HCT116 (cell line): ENCODE measurements around the gene CTBP2. TPM values are rescaled to one million over a fixed set of nuclear protein-coding genes. Genes with fewer than 3 reads are reported as not detected.

Experiments used
- ATAC-seq: fragments of 200-7000 bp; cut with Tn5 transposase; 2 replicates; pipeline ENCODE4 v1.9.1; 2020; ENCODE audit warnings: mild to moderate bottlenecking, moderate library complexity
- BruUV-seq: library from RNA; stranded (reverse); fragments of 400-500 nt; replicated peaks from 2 replicates; lab custom pipeline; 2021; lab: Mats Ljungman, UMichigan
- CTCF ChIA-PET: fragments of 300-600 bp; sonication (Branson Sonifier 250); formaldehyde crosslinking; loops from one replicate; lab custom pipeline; 2021; ENCODE audit warnings: antibody characterized with exemption; lab: Charles Lee
- POLR2A ChIA-PET: fragments of 300-600, 350-600 bp; sonication (Branson Sonifier 250); formaldehyde crosslinking; loops from one replicate; lab custom pipeline; 2021; ENCODE audit warnings: antibody characterized with exemption; lab: Charles Lee
- RAD21 ChIA-PET, 2 experiments: fragments of 300-600 bp; sonication (Branson Sonifier 250); formaldehyde crosslinking; loops; one replicate each; lab custom pipeline; 2023; ENCODE audit warnings: low total read pairs in 2 of 2; ENCODE audit not compliant: uncharacterized antibody in 2 of 2, unreplicated experiment in 2 of 2, low non-redundant PET in 1 of 2; lab: Charles Lee
- DNase-seq: peaks from one replicate; pipeline ENCODE4 v3.0.0-alpha.2; 2010; ENCODE audit warnings: low read depth, low spot score
- H2AFZ ChIP-seq: fragments of 200-600 bp; shearing (Covaris generic), sonication (generic); 2 replicates; pipeline ENCODE4 v1.6.1; 2017; ENCODE audit warnings: low read depth, mixed run types, mixed read lengths, antibody characterized with exemption, low read length; ENCODE audit not compliant: poor library complexity, severe bottlenecking
- H3K27ac ChIP-seq: 2 replicates; pipeline ENCODE4 v1.5.1; 2012; ENCODE audit warnings: low read depth, low read length
- H3K27me3 ChIP-seq: fragments of 200-600 bp; sonication (generic); 2 replicates; pipeline ENCODE4 v1.6.1; 2016; ENCODE audit warnings: mixed run types, low read length, mixed read lengths; ENCODE audit not compliant: insufficient read depth
- H3K36me3 ChIP-seq, 2 experiments: fragments of 200-500 bp in 1 of 2; fragments of 200-600 bp in 1 of 2; sonication (Bioruptor generic) in 1 of 2; sonication (generic) in 1 of 2; 2 replicates each; pipeline versions ENCODE4 v1.5.1 to v1.6.1; 2014 to 2016; ENCODE audit warnings: low read length in 2 of 2, inconsistent platforms in 1 of 2, mixed read lengths in 1 of 2, mixed run types in 1 of 2; ENCODE audit not compliant: insufficient read depth in 2 of 2, control insufficient read depth in 1 of 2
- H3K4me1 ChIP-seq, 2 experiments: fragments of 200-600 bp in 1 of 2; sonication (generic) in 1 of 2; 2 replicates each; pipeline versions ENCODE4 v1.5.1 to v1.6.1; 2012 to 2017; ENCODE audit warnings: low read length in 2 of 2, inconsistent platforms in 1 of 2, mild to moderate bottlenecking in 1 of 2, mixed read lengths in 1 of 2, mixed run types in 1 of 2, moderate library complexity in 1 of 2; ENCODE audit not compliant: insufficient read depth in 2 of 2, control insufficient read depth in 1 of 2
- H3K4me2 ChIP-seq: fragments of 200-600 bp; sonication (generic); 2 replicates; pipeline ENCODE4 v1.6.1; 2017; ENCODE audit warnings: mixed run types, low read length, mixed read lengths
- H3K4me3 ChIP-seq, 2 experiments: fragments of 200-600 bp in 1 of 2; sonication (generic) in 1 of 2; replicated peaks in 1 of 2; 2 replicates each; pipeline ENCODE4 v1.5.1; 2011 to 2016; ENCODE audit warnings: low read length in 2 of 2, control low read depth in 1 of 2, low read depth in 1 of 2, mild to moderate bottlenecking in 1 of 2, mixed read lengths in 1 of 2, mixed run types in 1 of 2
- H3K79me2 ChIP-seq: fragments of 200-600 bp; sonication (generic); 2 replicates; pipeline ENCODE4 v1.6.1; 2017; ENCODE audit warnings: mild to moderate bottlenecking, mixed run types, low read length, moderate library complexity, mixed read lengths; ENCODE audit not compliant: insufficient read depth
- H3K9ac ChIP-seq: fragments of 200-600 bp; sonication (generic); 2 replicates; pipeline ENCODE4 v1.6.1; 2016; ENCODE audit warnings: low read length, mixed read lengths
- H3K9me2 ChIP-seq: fragments of 200-600 bp; sonication (generic), shearing (Covaris generic); 2 replicates; pipeline ENCODE4 v1.6.1; 2017; ENCODE audit warnings: mixed run types, mild to moderate bottlenecking, moderate library complexity; ENCODE audit not compliant: insufficient read depth
- H3K9me3 ChIP-seq, 2 experiments: fragments of 200-500 bp in 1 of 2; fragments of 200-600 bp in 1 of 2; sonication (Bioruptor generic) in 1 of 2; sonication (generic) in 1 of 2; 2 replicates each; pipeline ENCODE4 v1.6.1; 2014 to 2017; ENCODE audit warnings: low read length in 2 of 2, mixed read lengths in 2 of 2, inconsistent platforms in 1 of 2, low read depth in 1 of 2, mild to moderate bottlenecking in 1 of 2, mixed run types in 1 of 2, moderate library complexity in 1 of 2; ENCODE audit not compliant: control insufficient read depth in 1 of 2, insufficient read depth in 1 of 2
- H4K20me1 ChIP-seq: fragments of 200-600 bp; sonication (generic), shearing (Covaris generic); 2 replicates; pipeline ENCODE4 v1.6.1; 2017; ENCODE audit warnings: mixed run types, mild to moderate bottlenecking, moderate library complexity; ENCODE audit not compliant: insufficient read depth
- EZH2 ChIP-seq: fragments of 200-600 bp; sonication (generic); IDR thresholded peaks from 2 replicates; pipeline ENCODE4 v1.6.1; 2017; ENCODE audit warnings: antibody characterized with exemption, mixed run types
- EZH2phosphoT487 ChIP-seq: fragments of 200-600 bp; IDR thresholded peaks from 2 replicates; pipeline ENCODE4 v1.6.1; 2018; ENCODE audit warnings: antibody characterized with exemption, borderline replicate concordance
- FOSL1 ChIP-seq: IDR thresholded peaks from 2 replicates; pipeline ENCODE4 v1.6.1; 2012; ENCODE audit warnings: low read depth
- POLR2A ChIP-seq: IDR thresholded peaks from 2 replicates; pipeline ENCODE4 v1.7.0; 2011; ENCODE audit warnings: borderline replicate concordance; ENCODE audit not compliant: insufficient read depth, insufficient read length; ENCODE audit errors: extremely low read depth
- POLR2AphosphoS5 ChIP-seq: IDR thresholded peaks from 2 replicates; pipeline ENCODE4 v1.6.1; 2011; ENCODE audit warnings: mild to moderate bottlenecking, low read depth, low read length, moderate library complexity
- ZFX ChIP-seq: fragments of 450-650 bp; IDR thresholded peaks from 2 replicates; pipeline ENCODE4 v1.6.1; 2017
- intact Hi-C: fragments of 100-400 bp; cut with micrococcal nuclease; formaldehyde crosslinking; loops from 2 replicates; pipeline ENCODE4 v1.10.0; 2022
- total RNA-seq: library from RNA; stranded (reverse); gene quantifications from one replicate; pipeline ENCODE4 v1.2.1, GENCODE V29; 2021; ENCODE audit not compliant: unreplicated experiment
- TF ChIP-seq, protein P1 (sequence below): IDR thresholded peaks from 2 replicates; pipeline ENCODE4 v1.6.1; 2012
- TF ChIP-seq, protein P2 (sequence below), 3 experiments: fragments of 200-600 bp in 1 of 3; sonication (generic) in 1 of 3; IDR thresholded peaks in 2 of 3; conservative IDR thresholded peaks in 1 of 3; 2 replicates each; pipeline ENCODE4 v1.5.1; 2012 to 2017; ENCODE audit warnings: low read depth in 2 of 3, low read length in 2 of 3, antibody characterized with exemption in 1 of 3, borderline replicate concordance in 1 of 3, control low read depth in 1 of 3, mild to moderate bottlenecking in 1 of 3, mixed read lengths in 1 of 3, mixed run types in 1 of 3, moderate library complexity in 1 of 3; ENCODE audit not compliant: insufficient read depth in 1 of 3

The CTBP2 gene
- total RNA-seq, 1 experiment from 2014 or later = 144 TPM

DNA sequence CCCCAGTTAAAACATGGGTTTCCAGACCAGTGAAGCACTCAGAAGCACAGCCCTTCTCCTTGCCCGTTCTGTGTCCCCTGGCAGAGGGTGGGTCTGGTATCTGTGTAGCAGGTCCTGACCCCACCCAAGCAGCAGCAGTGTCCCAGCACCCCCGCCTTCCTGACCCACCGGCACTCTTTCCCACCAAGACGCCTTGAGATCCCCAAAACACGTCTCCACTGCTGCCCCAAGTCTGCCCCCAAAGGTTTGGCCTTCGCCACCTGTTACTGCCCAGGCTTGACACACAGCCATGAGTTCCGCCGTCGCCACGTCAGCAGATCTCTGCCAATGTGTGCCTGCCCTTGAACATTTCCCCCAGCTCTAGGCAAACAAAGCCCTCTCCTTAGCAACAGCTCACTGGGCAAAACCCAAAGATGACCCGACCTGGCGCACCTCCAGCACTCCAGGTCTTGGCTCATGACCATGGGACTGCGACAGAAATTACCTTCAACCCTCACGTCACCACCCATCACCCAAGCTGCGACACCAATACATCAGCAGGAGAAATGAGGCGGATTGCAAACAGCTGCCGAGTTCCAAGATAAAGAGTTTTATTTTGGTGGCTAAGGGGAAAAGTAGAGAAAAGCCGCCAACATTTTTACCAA is 75.6 kb downstream of the CTBP2 start:
- RAD21 ChIA-PET = interaction anchor here in 1 of 2 experiments (1.4 kb wide), 1 partner anchor 37 kb away, joined by 4 read pairs; no protein-coding TSS in a partner anchor
- peak; percentile 58 for ATAC-seq
- Histone ChIP-seq H3K27ac (peak overlapping the region; percentile 62), H3K9me3 (no peaks in the 10 kb centered on the region), H3K27me3 (no peaks in the 10 kb centered on the region), H3K79me2 (peaks cover 99% of the 10 kb centered on the region), H3K4me1 (peaks cover 49 to 77% of the 10 kb centered on the region in 2 experiments), H3K4me2 (peak overlapping the region; percentile 75), H3K36me3 (no peaks in the 10 kb centered on the region; a peak in 1 of 4 replicates), H3K9me2 (no peaks in the 10 kb centered on the region), H3K4me3 (peak overlapping the region in 1 of 2 experiments; percentile 27; a peak in 2 of 4 replicates), H2AFZ (no peak overlapping the region), H3K9ac (peak overlapping the region; percentile 57), H4K20me1 (peaks cover 5% of the 10 kb centered on the region; the same call in 1 of the 2 replicates)
- intact Hi-C loops = loop anchor here (5.0 kb wide), 1 partner anchor 63 kb away; no protein-coding TSS in a partner anchor
- POLR2A ChIA-PET = interaction anchor here (0.6 to 1.1 kb wide), 2 partner anchors 55 to 76 kb away, joined by 4 read pairs; partner anchors contain the start of gene CTBP2
- CTCF ChIA-PET = interaction anchor here (0.9 to 3.3 kb wide), 3 partner anchors 23 to 37 kb away, joined by 3 to 18 read pairs (median 14); no protein-coding TSS in a partner anchor
- no peak for TF ChIP-seq POLR2A
- 0 out of 2 replicates have a peak, but pooled peaks have one; percentile 10 for TF ChIP-seq POLR2AphosphoS5
- BruUV-seq = no TSS peak
- peak; percentile 48 for DNase-seq

DNA sequence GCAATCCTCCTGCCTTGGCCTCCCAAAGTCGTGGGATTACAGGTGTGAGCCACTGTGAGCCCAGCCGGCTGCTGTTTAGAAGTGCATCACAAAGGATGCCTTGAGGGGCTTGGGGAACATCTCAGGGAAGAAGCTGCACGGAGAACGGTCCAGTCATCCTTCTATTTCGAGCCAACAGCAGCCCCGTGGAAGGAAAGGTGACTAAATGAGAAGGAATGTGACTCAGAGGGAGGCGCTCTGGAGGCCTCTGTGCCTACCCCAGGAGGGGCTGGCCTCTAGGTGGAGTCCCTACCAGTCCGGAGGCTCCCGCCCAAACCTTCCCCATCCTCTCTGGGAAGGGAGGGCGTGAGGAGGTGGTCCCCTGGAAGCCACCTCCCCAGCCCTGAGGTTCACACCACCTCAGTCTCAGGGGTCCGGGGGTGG is 76.2 kb downstream of the CTBP2 start:
- Histone ChIP-seq H3K9me2 (no peaks in the 10 kb centered on the region), H3K27ac (peak overlapping the region; percentile 62)
- DNase-seq = peak; percentile 85

More for the DNA sequence above, 76.2 kb downstream of the CTBP2 start:
- peaks cover 99% of the 10 kb centered on the region for H3K79me2 ChIP-seq
- no peaks in the 10 kb centered on the region for H3K27me3 ChIP-seq
- peak; percentile 94 for ATAC-seq
- peak overlapping the region in 1 of 2 experiments; percentile 27; a peak in 2 of 4 replicates for H3K4me3 ChIP-seq
- peak overlapping the region; percentile 57 for H3K9ac ChIP-seq
- BruUV-seq = no TSS peak
- ChIA-PET CTCF (interaction anchor here (3.2 to 3.3 kb wide), 2 partner anchors 23 to 36 kb away, joined by 14 to 18 read pairs; no protein-coding TSS in a partner anchor), POLR2A (interaction anchor here (0.6 kb wide), 1 partner anchor 55 kb away, joined by 4 read pairs; no protein-coding TSS in a partner anchor), RAD21 (interaction anchor here in 1 of 2 experiments (0.8 to 1.4 kb wide), 2 partner anchors 8 to 36 kb away, joined by 3 to 4 read pairs; no protein-coding TSS in a partner anchor)
- peaks cover 49 to 73% of the 10 kb centered on the region in 2 experiments for H3K4me1 ChIP-seq
- no peak overlapping the region for H2AFZ ChIP-seq
- intact Hi-C loops = no loop called here
- no peaks in the 10 kb centered on the region; a peak in 1 of 4 replicates for H3K36me3 ChIP-seq
- TF ChIP-seq EZH2 = no peak
- TF ChIP-seq, protein P1, sequence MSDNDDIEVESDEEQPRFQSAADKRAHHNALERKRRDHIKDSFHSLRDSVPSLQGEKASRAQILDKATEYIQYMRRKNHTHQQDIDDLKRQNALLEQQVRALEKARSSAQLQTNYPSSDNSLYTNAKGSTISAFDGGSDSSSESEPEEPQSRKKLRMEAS = no peak
- no peak for TF ChIP-seq EZH2phosphoT487
- TF ChIP-seq POLR2AphosphoS5 = 0 out of 2 replicates have a peak, but pooled peaks have one; percentile 44
- TF ChIP-seq FOSL1 = no peak
- no peak for TF ChIP-seq ZFX
- TF ChIP-seq, protein P2, sequence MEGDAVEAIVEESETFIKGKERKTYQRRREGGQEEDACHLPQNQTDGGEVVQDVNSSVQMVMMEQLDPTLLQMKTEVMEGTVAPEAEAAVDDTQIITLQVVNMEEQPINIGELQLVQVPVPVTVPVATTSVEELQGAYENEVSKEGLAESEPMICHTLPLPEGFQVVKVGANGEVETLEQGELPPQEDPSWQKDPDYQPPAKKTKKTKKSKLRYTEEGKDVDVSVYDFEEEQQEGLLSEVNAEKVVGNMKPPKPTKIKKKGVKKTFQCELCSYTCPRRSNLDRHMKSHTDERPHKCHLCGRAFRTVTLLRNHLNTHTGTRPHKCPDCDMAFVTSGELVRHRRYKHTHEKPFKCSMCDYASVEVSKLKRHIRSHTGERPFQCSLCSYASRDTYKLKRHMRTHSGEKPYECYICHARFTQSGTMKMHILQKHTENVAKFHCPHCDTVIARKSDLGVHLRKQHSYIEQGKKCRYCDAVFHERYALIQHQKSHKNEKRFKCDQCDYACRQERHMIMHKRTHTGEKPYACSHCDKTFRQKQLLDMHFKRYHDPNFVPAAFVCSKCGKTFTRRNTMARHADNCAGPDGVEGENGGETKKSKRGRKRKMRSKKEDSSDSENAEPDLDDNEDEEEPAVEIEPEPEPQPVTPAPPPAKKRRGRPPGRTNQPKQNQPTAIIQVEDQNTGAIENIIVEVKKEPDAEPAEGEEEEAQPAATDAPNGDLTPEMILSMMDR (IDR thresholded peaks at IDR 0.05 in 2 of 3, conservative IDR thresholded peaks at IDR 0.05 in 1 of 3; ENCODE audit: borderline replicate concordance in 1 of 3, insufficient read depth in 1 of 3, low read depth in 2 of 3, low read length in 2 of 3) = peak in 2 of 3 experiments; percentile 49 to 60; a peak in 4 of 6 replicates
- TF ChIP-seq POLR2A = no peak
- peaks cover 5% of the 10 kb centered on the region; the same call in 1 of the 2 replicates for H4K20me1 ChIP-seq
- H3K9me3 ChIP-seq = no peaks in the 10 kb centered on the region
- H3K4me2 ChIP-seq = peak overlapping the region; percentile 75
